Measurements from ENCODE around the gene INPP4A. TPM values are rescaled to one million over a fixed set of nuclear protein-coding genes. Genes with fewer than 3 reads are reported as not detected.

Gene INPP4A
- total and polyA plus RNA-seq, 2 of the 13 experiments (the other 11 are each of a cell fraction or from before 2014, with no cell fraction given), result 10.1 to 10.9 TPM

- no peak for FAIRE-seq
- CTCF ChIA-PET (ENCODE audit: low intra/inter-chr PET ratio, low total read pairs), result no interaction called here
- H3K27me3 ChIP-seq (ENCODE audit: control insufficient read depth in 1 of 2, insufficient read depth in 2 of 2, low read length in 2 of 2), result no peaks in the 10 kb centered on the region
- POLR2A ChIA-PET, result no interaction called here
- no peaks in the 10 kb centered on the region for H3K79me2 ChIP-seq (ENCODE audit: insufficient read depth, low read length)
- TF ChIP-seq ZNF792 (CRISPR knock-in tag; IDR thresholded peaks at IDR 0.05), result no peak
- no peak for TF ChIP-seq ZNF709 (CRISPR knock-in tag; IDR thresholded peaks at IDR 0.05)
- no peak for TF ChIP-seq KDM5A (IDR thresholded peaks at IDR 0.05; ENCODE audit: borderline replicate concordance, low read length)
- BruUV-seq (replicated peaks), result no TSS peak
- no peak for DNase-seq (ENCODE audit: low spot score)
- H3K4me3 ChIP-seq (replicated peaks in 1 of 3; ENCODE audit: insufficient read depth in 1 of 3, low read depth in 2 of 3, low read length in 3 of 3), result no peak overlapping the region
- no peak for ATAC-seq
- no peak overlapping the region for H3K4me2 ChIP-seq (ENCODE audit: low read depth, low read length)
- in situ Hi-C loops (cut with HindIII; ENCODE audit: extremely low pct_ligation_motif_present, low pct_unique_long_range_greater_than_20kb) (no loop called here), intact Hi-C loops (cut with micrococcal nuclease; ENCODE audit: unreplicated experiment) (no loop called here)
- H3K9ac ChIP-seq (ENCODE audit: insufficient read depth, low read depth, low read length), result no peak overlapping the region
- no peaks in the 10 kb centered on the region; a peak in 1 of 5 replicates for H3K36me3 ChIP-seq (replicated peaks in 1 of 2; ENCODE audit: control insufficient read depth in 1 of 2, insufficient read depth in 2 of 2, low read length in 2 of 2)
- no peaks in the 10 kb centered on the region for H4K20me1 ChIP-seq (ENCODE audit: insufficient read depth, low read length)
- WGBS (ENCODE audit: low lambda C conversion rate), result 79% methylated on average over 4 of the region's 4 CpGs
- H2AFZ ChIP-seq (ENCODE audit: low read length), result no peak overlapping the region
- H3K27ac ChIP-seq (ENCODE audit: extremely low read length, insufficient read depth, low read length), result no peak overlapping the region
- no peaks in the 10 kb centered on the region for H3K9me3 ChIP-seq (ENCODE audit: low read length)
- peaks cover 11% of the 10 kb centered on the region for H3K4me1 ChIP-seq (ENCODE audit: insufficient read depth, low read length)
Measured at GRCh38 chr2:98479371-98479770, 34.7 kb downstream of the INPP4A start.

GRCh38 chr2:98479959-98480524 is 35.4 kb downstream of the INPP4A start:
- ChIA-PET POLR2A (no interaction called here), CTCF (ENCODE audit: low intra/inter-chr PET ratio, low total read pairs) (no interaction called here)
- no peak overlapping the region for H2AFZ ChIP-seq (ENCODE audit: low read length)
- no peaks in the 10 kb centered on the region for H4K20me1 ChIP-seq (ENCODE audit: insufficient read depth, low read length)
- H3K9ac ChIP-seq (ENCODE audit: insufficient read depth, low read depth, low read length), result no peak overlapping the region
- no peaks in the 10 kb centered on the region; a peak in 1 of 5 replicates for H3K36me3 ChIP-seq (replicated peaks in 1 of 2; ENCODE audit: control insufficient read depth in 1 of 2, insufficient read depth in 2 of 2, low read length in 2 of 2)
- H3K4me2 ChIP-seq (ENCODE audit: low read depth, low read length), result no peak overlapping the region
- DNase-seq (ENCODE audit: low spot score) (no peak), FAIRE-seq (no peak), ATAC-seq (no peak)
- intact Hi-C loops (cut with micrococcal nuclease; ENCODE audit: unreplicated experiment), result no loop called here
- 90% methylated on average over 4 of the region's 4 CpGs for WGBS (ENCODE audit: low lambda C conversion rate)
- no peaks in the 10 kb centered on the region for H3K27me3 ChIP-seq (ENCODE audit: control insufficient read depth in 1 of 2, insufficient read depth in 2 of 2, low read length in 2 of 2)
- H3K27ac ChIP-seq (ENCODE audit: extremely low read length, insufficient read depth, low read length), result no peak overlapping the region
- H3K4me1 ChIP-seq (ENCODE audit: insufficient read depth, low read length), result peaks cover 17% of the 10 kb centered on the region
- no peaks in the 10 kb centered on the region for H3K9me3 ChIP-seq (ENCODE audit: low read length)
- BruUV-seq (replicated peaks), result no TSS peak
- H3K4me3 ChIP-seq (replicated peaks in 1 of 3; ENCODE audit: insufficient read depth in 1 of 3, low read depth in 2 of 3, low read length in 3 of 3), result no peak overlapping the region
- in situ Hi-C loops (cut with HindIII; ENCODE audit: extremely low pct_ligation_motif_present, low pct_unique_long_range_greater_than_20kb), result no loop called here
- H3K79me2 ChIP-seq (ENCODE audit: insufficient read depth, low read length), result no peaks in the 10 kb centered on the region
- TF ChIP-seq ZSCAN5A (CRISPR knock-in tag; IDR thresholded peaks at IDR 0.05; ENCODE audit: borderline replicate concordance) (no peak), ZNF672 (CRISPR knock-in tag; IDR thresholded peaks at IDR 0.05) (no peak), ZNF510 (CRISPR knock-in tag; IDR thresholded peaks at IDR 0.05; ENCODE audit: low read depth) (no peak), HNF1B (CRISPR knock-in tag; IDR thresholded peaks at IDR 0.05) (no peak), SP1 (IDR thresholded peaks at IDR 0.05) (no peak), SP1 (CRISPR knock-in tag; IDR thresholded peaks at IDR 0.05) (no peak), TSC22D2 (CRISPR knock-in tag; IDR thresholded peaks at IDR 0.05; ENCODE audit: borderline replicate concordance) (no peak), KMT2B (CRISPR knock-in tag; IDR thresholded peaks at IDR 0.05) (no peak), ZBTB21 (CRISPR knock-in tag; IDR thresholded peaks at IDR 0.05) (no peak), MYNN (CRISPR knock-in tag; IDR thresholded peaks at IDR 0.05; ENCODE audit: low read depth) (no peak), ZNF276 (CRISPR knock-in tag; IDR thresholded peaks at IDR 0.05; ENCODE audit: low read depth) (no peak)
